Muscle layer of duodenum (tissue), 2 donors: Measurements from ENCODE around the gene ANKS1B.
"Not testable (repeated sequence)": the region's sequence is repeated elsewhere in the genome, so short reads cannot be mapped to it uniquely, and the experiment has no call there.

Experiments used
- H3K27ac ChIP-seq: one replicate; pipeline ENCODE4 v1.7.0; 2013; ENCODE audit warnings: mild to moderate bottlenecking, low read length
- H3K27me3 ChIP-seq: one replicate; pipeline ENCODE4 v1.7.0; 2013; ENCODE audit warnings: low read depth, mild to moderate bottlenecking, control low read depth, low read length
- H3K36me3 ChIP-seq, 2 donors: one replicate each; pipeline ENCODE4 v1.7.0; 2013; ENCODE audit warnings: low read length in 2 of 2, control low read depth in 1 of 2, mild to moderate bottlenecking in 1 of 2; ENCODE audit not compliant: insufficient read depth in 2 of 2, control insufficient read depth in 1 of 2
- H3K4me1 ChIP-seq, 2 donors: one replicate each; pipeline ENCODE4 v1.7.0; 2013; ENCODE audit warnings: low read length in 2 of 2, mild to moderate bottlenecking in 2 of 2, control low read depth in 1 of 2, moderate library complexity in 1 of 2; ENCODE audit not compliant: insufficient read depth in 2 of 2, control insufficient read depth in 1 of 2
- H3K4me3 ChIP-seq, 2 donors: one replicate each; pipeline ENCODE4 v1.7.0; 2013; ENCODE audit warnings: low read length in 2 of 2, low read depth in 1 of 2, mild to moderate bottlenecking in 1 of 2
- H3K9me3 ChIP-seq, 2 donors: one replicate each; pipeline ENCODE4 v1.7.0; 2013; ENCODE audit warnings: low read length in 2 of 2, control low read depth in 1 of 2, mild to moderate bottlenecking in 1 of 2; ENCODE audit not compliant: control insufficient read depth in 1 of 2
- donor health status: healthy.

Gene ANKS1B

GRCh38 chr12:99260456-99260996 is 724.2 kb downstream of the ANKS1B start:
- Histone ChIP-seq H3K9me3 (no peaks in the 10 kb centered on the region), H3K4me1 (peaks cover 0 to 6% of the 10 kb centered on the region in 2 donors), H3K36me3 (no peaks in the 10 kb centered on the region), H3K27me3 (no peaks in the 10 kb centered on the region), H3K4me3 (no peak overlapping the region), H3K27ac (no peak overlapping the region)

GRCh38 chr12:99259040-99259934 is 725.4 kb downstream of the ANKS1B start:
- Histone ChIP-seq H3K36me3 (no peaks in the 10 kb centered on the region), H3K9me3 (no peaks in the 10 kb centered on the region), H3K4me1 (peaks cover 0 to 6% of the 10 kb centered on the region in 2 donors), H3K27ac (no peak overlapping the region), H3K4me3 (no peak overlapping the region), H3K27me3 (no peaks in the 10 kb centered on the region)

GRCh38 chr12:99257672-99258071 is 727.1 kb downstream of the ANKS1B start:
- Histone ChIP-seq H3K9me3 (no peaks in the 10 kb centered on the region), H3K4me1 (peaks cover 0 to 6% of the 10 kb centered on the region in 2 donors)

GRCh38 chr12:99253068-99253467 is 731.7 kb downstream of the ANKS1B start:
- H3K36me3 ChIP-seq: no peaks in the 10 kb centered on the region
- H3K4me1 ChIP-seq: no peaks in the 10 kb centered on the region
- H3K4me3 ChIP-seq: no peak overlapping the region
- no peaks in the 10 kb centered on the region for H3K9me3 ChIP-seq
- no peak overlapping the region for H3K27ac ChIP-seq
- no peaks in the 10 kb centered on the region for H3K27me3 ChIP-seq

More at GRCh38 chr12:99257672-99258071, 727.1 kb downstream of the ANKS1B start:
- Histone ChIP-seq H3K4me3 (no peak overlapping the region), H3K36me3 (no peaks in the 10 kb centered on the region), H3K27ac (no peak overlapping the region), H3K27me3 (no peaks in the 10 kb centered on the region)

- Histone ChIP-seq H3K27me3 (no peaks in the 10 kb centered on the region), H3K4me1 (no peaks in the 10 kb centered on the region), H3K9me3 (no peaks in the 10 kb centered on the region), H3K4me3 (no peak overlapping the region), H3K27ac (no peak overlapping the region), H3K36me3 (no peaks in the 10 kb centered on the region)
These were observed 734.6 kb downstream of the ANKS1B start for GRCh38 chr12:99250091-99250490.

- H3K4me1 ChIP-seq: no peaks in the 10 kb centered on the region
- no peak overlapping the region for H3K27ac ChIP-seq
- H3K36me3 ChIP-seq: no peaks in the 10 kb centered on the region
- H3K4me3 ChIP-seq: no peak overlapping the region
- no peaks in the 10 kb centered on the region for H3K27me3 ChIP-seq
- no peaks in the 10 kb centered on the region for H3K9me3 ChIP-seq
These were observed 735.2 kb downstream of the ANKS1B start for GRCh38 chr12:99249543-99249942.

GRCh38 chr12:99237907-99238538 is 746.7 kb downstream of the ANKS1B start:
- not testable (repeated sequence) for H3K27ac ChIP-seq, H3K27me3 ChIP-seq, H3K4me3 ChIP-seq, H3K36me3 ChIP-seq, H3K4me1 ChIP-seq, H3K9me3 ChIP-seq

GRCh38 chr12:99235381-99235780 is 749.4 kb downstream of the ANKS1B start:
- Histone ChIP-seq H3K9me3 (no peaks in the 10 kb centered on the region), H3K4me3 (no peak overlapping the region), H3K36me3 (no peaks in the 10 kb centered on the region), H3K4me1 (no peaks in the 10 kb centered on the region), H3K27me3 (no peaks in the 10 kb centered on the region), H3K27ac (no peak overlapping the region)

- Histone ChIP-seq H3K27me3 (no peaks in the 10 kb centered on the region), H3K4me3 (no peak overlapping the region), H3K36me3 (no peaks in the 10 kb centered on the region), H3K9me3 (no peaks in the 10 kb centered on the region), H3K4me1 (no peaks in the 10 kb centered on the region), H3K27ac (no peak overlapping the region)
These were observed 750.0 kb downstream of the ANKS1B start for GRCh38 chr12:99234702-99235101.

GRCh38 chr12:99232324-99232723 is 752.4 kb downstream of the ANKS1B start:
- no peaks in the 10 kb centered on the region for H3K9me3 ChIP-seq
- no peak overlapping the region for H3K27ac ChIP-seq
- no peak overlapping the region for H3K4me3 ChIP-seq
- no peaks in the 10 kb centered on the region for H3K27me3 ChIP-seq
- no peaks in the 10 kb centered on the region for H3K36me3 ChIP-seq
- no peaks in the 10 kb centered on the region for H3K4me1 ChIP-seq

GRCh38 chr12:99231031-99231430 is 753.7 kb downstream of the ANKS1B start:
- no peaks in the 10 kb centered on the region for H3K36me3 ChIP-seq
- no peak overlapping the region for H3K27ac ChIP-seq
- no peaks in the 10 kb centered on the region for H3K4me1 ChIP-seq
- H3K4me3 ChIP-seq: no peak overlapping the region
- H3K9me3 ChIP-seq: no peaks in the 10 kb centered on the region
- no peaks in the 10 kb centered on the region for H3K27me3 ChIP-seq
